Measurements from ENCODE around the gene LRCH3.

Gene LRCH3

GRCh38 chr3:197791892-197792647 is 1.0 kb downstream of the LRCH3 start:
- H2AK5ac ChIP-seq (ENCODE audit: low read length, severe bottlenecking) = no peak overlapping the region
- no peak overlapping the region for H2AFZ ChIP-seq (ENCODE audit: low read depth, low read length)
- peaks cover 0 to 11% of the 10 kb centered on the region in 2 experiments for H3K36me3 ChIP-seq (ENCODE audit: control insufficient read depth in 1 of 2, insufficient read depth in 2 of 2, low read depth in 1 of 2, low read length in 2 of 2)
- peak overlapping the region; percentile 3 for H4K8ac ChIP-seq (ENCODE audit: low read length)
- H3K79me1 ChIP-seq (replicated peaks; ENCODE audit: low read length, poor library complexity, severe bottlenecking) = no peaks in the 10 kb centered on the region
- peak overlapping the region; percentile 89 to 98 for H3K4me3 ChIP-seq (ENCODE audit: insufficient read depth in 1 of 2, low read depth in 1 of 2, low read length in 2 of 2)
- peak overlapping the region; percentile 97 for H3K9ac ChIP-seq (ENCODE audit: low read length)
- H3K23ac ChIP-seq (ENCODE audit: low read length in 2 of 2) = no peak overlapping the region
- peak overlapping the region in 1 of 2 experiments; percentile 78 for H2BK12ac ChIP-seq (ENCODE audit: low read length in 2 of 2)
- no peak overlapping the region for H2BK120ac ChIP-seq (ENCODE audit: low read depth, low read length)
- peak overlapping the region; percentile 97 to 100 for H3K18ac ChIP-seq (ENCODE audit: low read depth in 1 of 2, low read length in 2 of 2)
- H3K27ac ChIP-seq (ENCODE audit: low read length, poor library complexity, severe bottlenecking) = peak overlapping the region; percentile 49
- 38% methylated on average over 22 of the region's 25 CpGs for WGBS
- no peak overlapping the region for H2BK5ac ChIP-seq (ENCODE audit: low read depth, low read length, poor library complexity, severe bottlenecking)
- peak overlapping the region; percentile 15 to 62 for H3K14ac ChIP-seq (ENCODE audit: low read length in 2 of 2)
- peak; percentile 60 for DNase-seq
- H3K4ac ChIP-seq (ENCODE audit: low read depth in 1 of 2, low read length in 2 of 2) = peak overlapping the region; percentile 27 to 99
- no peaks in the 10 kb centered on the region for H3K27me3 ChIP-seq (ENCODE audit: control insufficient read depth in 1 of 2, insufficient read depth in 1 of 2, low read length in 2 of 2)
- peak overlapping the region; percentile 96 for H2BK15ac ChIP-seq (ENCODE audit: low read depth, poor library complexity, severe bottlenecking)
- H4K91ac ChIP-seq (ENCODE audit: low read length) = no peak overlapping the region
- peaks cover 6% of the 10 kb centered on the region for H3K4me1 ChIP-seq (ENCODE audit: control insufficient read depth, insufficient read depth, low read depth, low read length)
- H3K4me2 ChIP-seq (ENCODE audit: low read length, poor library complexity, severe bottlenecking) = peak overlapping the region; percentile 92
- no peaks in the 10 kb centered on the region for H3K9me3 ChIP-seq (ENCODE audit: control insufficient read depth, low read length)

- Histone ChIP-seq H3K27ac (ENCODE audit: low read length, poor library complexity, severe bottlenecking) (no peak overlapping the region), H3K14ac (ENCODE audit: low read length in 2 of 2) (no peak overlapping the region), H2BK15ac (ENCODE audit: low read depth, poor library complexity, severe bottlenecking) (no peak overlapping the region), H3K4me2 (ENCODE audit: low read length, poor library complexity, severe bottlenecking) (no peak overlapping the region), H2BK5ac (ENCODE audit: low read depth, low read length, poor library complexity, severe bottlenecking) (no peak overlapping the region), H2AFZ (ENCODE audit: low read depth, low read length) (no peak overlapping the region), H4K91ac (ENCODE audit: low read length) (no peak overlapping the region), H4K8ac (ENCODE audit: low read length) (no peak overlapping the region), H3K79me1 (replicated peaks; ENCODE audit: low read length, poor library complexity, severe bottlenecking) (no peaks in the 10 kb centered on the region), H3K9me3 (ENCODE audit: control insufficient read depth, low read length) (no peaks in the 10 kb centered on the region), H2BK12ac (ENCODE audit: low read length in 2 of 2) (no peak overlapping the region), H3K18ac (ENCODE audit: low read depth in 1 of 2, low read length in 2 of 2) (no peak overlapping the region), H3K4me1 (ENCODE audit: control insufficient read depth, insufficient read depth, low read depth, low read length) (peaks cover 6% of the 10 kb centered on the region), H3K36me3 (ENCODE audit: control insufficient read depth in 1 of 2, insufficient read depth in 2 of 2, low read depth in 1 of 2, low read length in 2 of 2) (peaks cover 0 to 5% of the 10 kb centered on the region in 2 experiments), H2BK120ac (ENCODE audit: low read depth, low read length) (no peak overlapping the region), H3K9ac (ENCODE audit: low read length) (peak overlapping the region; percentile 61), H3K23ac (ENCODE audit: low read length in 2 of 2) (no peak overlapping the region), H3K4ac (ENCODE audit: low read depth in 1 of 2, low read length in 2 of 2) (no peak overlapping the region), H2AK5ac (ENCODE audit: low read length, severe bottlenecking) (no peak overlapping the region), H3K27me3 (ENCODE audit: control insufficient read depth in 1 of 2, insufficient read depth in 1 of 2, low read length in 2 of 2) (no peaks in the 10 kb centered on the region), H3K4me3 (ENCODE audit: insufficient read depth in 1 of 2, low read depth in 1 of 2, low read length in 2 of 2) (peak overlapping the region in 1 of 2 experiments; percentile 66)
- WGBS = no CpG with 5 or more reads among the region's 2 CpGs
- peak; percentile 53 for DNase-seq
Observed at GRCh38 chr3:197793247-197793646, 2.2 kb downstream of the LRCH3 start.

- no peak overlapping the region for H2BK15ac ChIP-seq (ENCODE audit: low read depth, poor library complexity, severe bottlenecking)
- H4K8ac ChIP-seq (ENCODE audit: low read length) = no peak overlapping the region
- WGBS = 97% methylated on average over 1 of the region's 1 CpG
- H2BK12ac ChIP-seq (ENCODE audit: low read length in 2 of 2) = no peak overlapping the region
- H3K9me3 ChIP-seq (ENCODE audit: control insufficient read depth, low read length) = no peaks in the 10 kb centered on the region
- H2AK5ac ChIP-seq (ENCODE audit: low read length, severe bottlenecking) = no peak overlapping the region
- H3K4me1 ChIP-seq (ENCODE audit: control insufficient read depth, insufficient read depth, low read depth, low read length) = peaks cover 6% of the 10 kb centered on the region
- no peak overlapping the region for H3K14ac ChIP-seq (ENCODE audit: low read length in 2 of 2)
- H3K18ac ChIP-seq (ENCODE audit: low read depth in 1 of 2, low read length in 2 of 2) = no peak overlapping the region
- no peak overlapping the region for H3K4me2 ChIP-seq (ENCODE audit: low read length, poor library complexity, severe bottlenecking)
- no peaks in the 10 kb centered on the region for H3K36me3 ChIP-seq (ENCODE audit: control insufficient read depth in 1 of 2, insufficient read depth in 2 of 2, low read depth in 1 of 2, low read length in 2 of 2)
- H2BK120ac ChIP-seq (ENCODE audit: low read depth, low read length) = no peak overlapping the region
- no peak for DNase-seq
- H4K91ac ChIP-seq (ENCODE audit: low read length) = no peak overlapping the region
- peak overlapping the region; percentile 11 for H3K9ac ChIP-seq (ENCODE audit: low read length)
- peak overlapping the region in 1 of 2 experiments; percentile 66 for H3K4me3 ChIP-seq (ENCODE audit: insufficient read depth in 1 of 2, low read depth in 1 of 2, low read length in 2 of 2)
- H2BK5ac ChIP-seq (ENCODE audit: low read depth, low read length, poor library complexity, severe bottlenecking) = no peak overlapping the region
- H3K79me1 ChIP-seq (replicated peaks; ENCODE audit: low read length, poor library complexity, severe bottlenecking) = no peaks in the 10 kb centered on the region
- no peaks in the 10 kb centered on the region for H3K27me3 ChIP-seq (ENCODE audit: control insufficient read depth in 1 of 2, insufficient read depth in 1 of 2, low read length in 2 of 2)
- no peak overlapping the region for H3K4ac ChIP-seq (ENCODE audit: low read depth in 1 of 2, low read length in 2 of 2)
- no peak overlapping the region for H2AFZ ChIP-seq (ENCODE audit: low read depth, low read length)
- H3K23ac ChIP-seq (ENCODE audit: low read length in 2 of 2) = no peak overlapping the region
- no peak overlapping the region for H3K27ac ChIP-seq (ENCODE audit: low read length, poor library complexity, severe bottlenecking)
Observed at GRCh38 chr3:197794115-197794514, 3.1 kb downstream of the LRCH3 start.

- no peaks in the 10 kb centered on the region for H3K79me1 ChIP-seq (replicated peaks; ENCODE audit: low read length, poor library complexity, severe bottlenecking)
- no peak overlapping the region for H3K4me3 ChIP-seq (ENCODE audit: insufficient read depth in 1 of 2, low read depth in 1 of 2, low read length in 2 of 2)
- no peak overlapping the region for H4K91ac ChIP-seq (ENCODE audit: low read length)
- H3K9ac ChIP-seq (ENCODE audit: low read length) = peak overlapping the region; percentile 57
- H2AFZ ChIP-seq (ENCODE audit: low read depth, low read length) = no peak overlapping the region
- no peaks in the 10 kb centered on the region for H3K36me3 ChIP-seq (ENCODE audit: control insufficient read depth in 1 of 2, insufficient read depth in 2 of 2, low read depth in 1 of 2, low read length in 2 of 2)
- H3K4me2 ChIP-seq (ENCODE audit: low read length, poor library complexity, severe bottlenecking) = no peak overlapping the region
- no peak overlapping the region for H2BK120ac ChIP-seq (ENCODE audit: low read depth, low read length)
- no peak overlapping the region for H3K14ac ChIP-seq (ENCODE audit: low read length in 2 of 2)
- no peaks in the 10 kb centered on the region for H3K27me3 ChIP-seq (ENCODE audit: control insufficient read depth in 1 of 2, insufficient read depth in 1 of 2, low read length in 2 of 2)
- H3K18ac ChIP-seq (ENCODE audit: low read depth in 1 of 2, low read length in 2 of 2) = no peak overlapping the region
- H2BK12ac ChIP-seq (ENCODE audit: low read length in 2 of 2) = no peak overlapping the region
- no peaks in the 10 kb centered on the region for H3K9me3 ChIP-seq (ENCODE audit: control insufficient read depth, low read length)
- peaks cover 6% of the 10 kb centered on the region for H3K4me1 ChIP-seq (ENCODE audit: control insufficient read depth, insufficient read depth, low read depth, low read length)
- peak; percentile 66 for DNase-seq
- no peak overlapping the region for H3K27ac ChIP-seq (ENCODE audit: low read length, poor library complexity, severe bottlenecking)
- no peak overlapping the region for H3K4ac ChIP-seq (ENCODE audit: low read depth in 1 of 2, low read length in 2 of 2)
- no CpG with 5 or more reads among the region's 1 CpG for WGBS
- H2BK5ac ChIP-seq (ENCODE audit: low read depth, low read length, poor library complexity, severe bottlenecking) = no peak overlapping the region
- H4K8ac ChIP-seq (ENCODE audit: low read length) = no peak overlapping the region
- no peak overlapping the region for H2BK15ac ChIP-seq (ENCODE audit: low read depth, poor library complexity, severe bottlenecking)
- H3K23ac ChIP-seq (ENCODE audit: low read length in 2 of 2) = no peak overlapping the region
- H2AK5ac ChIP-seq (ENCODE audit: low read length, severe bottlenecking) = no peak overlapping the region
Observed at GRCh38 chr3:197795200-197795599, 4.1 kb downstream of the LRCH3 start.
